Stimulated activated CD4-positive, alpha-beta T cell treated with anti-CD3 and anti-CD28 coated beads, Interleukin-2, amount 100 ng/mL, for 48 hours (primary cell): ENCODE data around the gene PTPN3.
"Not testable (repeated sequence)": the region's sequence is repeated elsewhere in the genome, so short reads cannot be mapped to it uniquely, and the experiment has no call there.

Experiments used
- DNase-seq, 2 donors: peaks; one replicate each; pipeline ENCODE4 v3.0.0-alpha.2; 2020

Gene PTPN3

GRCh38 chr9:109383356-109383755, 114.8 kb downstream of the PTPN3 start:
- no peak for DNase-seq

GRCh38 chr9:109382585-109382984, 115.5 kb downstream of the PTPN3 start:
- no peak for DNase-seq

- DNase-seq, result no peak
Observed at GRCh38 chr9:109382182-109382581, 115.9 kb downstream of the PTPN3 start.

DNA sequence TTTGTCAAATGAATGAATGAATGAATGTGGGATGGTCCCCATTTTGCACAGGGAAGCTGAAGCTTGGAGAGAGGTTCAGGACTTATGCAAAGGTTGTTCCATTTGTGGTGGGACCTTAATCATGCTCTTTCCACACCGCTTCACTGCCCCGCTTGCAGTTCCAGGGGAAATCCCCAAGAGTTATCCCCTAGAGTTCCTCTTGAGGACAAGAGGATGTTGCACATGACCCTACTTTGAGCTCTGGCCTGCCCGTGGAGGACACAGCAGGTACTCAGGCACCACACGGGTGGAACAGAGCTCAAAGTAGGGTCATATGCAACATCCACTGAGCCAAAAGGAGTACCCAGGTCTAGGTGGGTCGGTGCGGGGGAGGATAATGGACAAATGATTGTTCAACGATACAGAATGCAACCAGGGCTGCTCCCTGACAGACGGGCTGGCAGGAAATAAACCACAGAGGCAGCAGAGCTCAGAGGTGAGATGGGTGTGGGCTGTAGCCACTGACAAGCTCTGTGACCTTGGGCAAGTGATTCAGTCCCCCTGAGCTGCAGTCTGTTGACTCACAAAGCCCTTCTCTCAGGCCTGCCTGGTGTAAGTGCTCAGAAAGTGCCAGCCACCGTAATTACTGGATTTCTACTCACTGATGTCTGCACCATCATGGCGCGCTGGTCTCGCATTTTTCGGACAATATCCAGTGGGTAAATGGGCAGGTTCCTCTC, 116.9 kb downstream of the PTPN3 start:
- DNase-seq, result no peak

DNA sequence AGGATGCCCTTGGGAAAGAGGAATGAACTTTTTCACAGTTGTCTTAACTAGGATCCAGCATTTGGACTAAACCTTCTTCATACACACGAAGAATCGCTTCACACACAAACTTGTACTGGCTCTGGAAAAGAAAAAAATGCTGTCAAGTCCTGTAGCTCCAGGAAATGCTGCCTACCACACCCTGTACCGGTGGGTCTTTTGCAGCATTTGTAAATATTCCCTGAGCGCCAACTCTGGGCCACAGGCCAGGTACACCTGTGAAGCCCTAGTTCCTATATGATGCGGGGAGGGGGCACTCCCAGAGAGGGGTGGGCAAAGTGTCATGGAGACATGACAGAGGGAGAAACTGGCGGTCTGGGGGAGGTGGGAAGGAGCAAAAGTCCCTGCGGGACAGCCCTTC, 118.6 kb downstream of the PTPN3 start:
- no peak for DNase-seq

GRCh38 chr9:109378316-109378715, 119.8 kb downstream of the PTPN3 start:
- DNase-seq, result no peak

DNA sequence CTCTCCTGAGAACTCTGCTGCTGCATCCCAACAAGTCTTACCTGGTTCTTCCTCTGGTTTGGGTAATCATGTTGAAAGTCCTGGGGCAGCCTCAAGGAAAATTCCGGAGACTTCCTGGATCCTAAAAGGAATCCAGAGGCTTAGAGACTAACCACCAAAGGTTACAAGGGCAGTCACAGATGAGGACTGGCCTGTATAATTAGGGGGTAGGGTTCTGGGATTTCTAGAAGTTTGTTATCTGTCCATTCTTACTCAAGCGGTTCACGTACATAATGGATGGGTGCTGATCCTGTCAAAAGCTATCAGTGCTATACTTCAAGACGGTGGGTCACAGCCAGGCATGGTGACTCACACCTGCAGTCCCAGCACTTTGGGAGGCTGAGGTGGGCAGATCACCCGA, 125.9 kb downstream of the PTPN3 start:
- no peak for DNase-seq

DNA sequence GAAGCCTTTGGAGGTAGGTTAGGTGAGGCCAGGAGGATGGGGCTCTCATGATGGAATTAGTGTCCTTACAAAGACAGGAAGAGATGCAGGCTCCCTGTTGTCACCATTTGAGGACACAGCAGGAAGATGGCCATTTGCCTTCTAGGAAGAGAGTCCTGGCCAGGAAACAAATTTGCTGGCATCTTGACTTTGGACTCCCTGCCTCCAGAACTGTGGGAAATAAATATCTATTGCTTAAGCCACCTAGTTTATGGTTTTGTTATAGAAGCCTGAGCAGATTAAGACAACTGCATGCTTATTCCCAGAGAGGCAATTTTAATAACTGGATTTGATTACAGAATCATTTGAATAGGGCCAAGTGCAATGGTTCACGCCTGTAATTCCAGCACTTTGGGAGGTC, 126.7 kb downstream of the PTPN3 start:
- no peak for DNase-seq

GRCh38 chr9:109369285-109369684, 128.8 kb downstream of the PTPN3 start:
- no peak for DNase-seq

DNA sequence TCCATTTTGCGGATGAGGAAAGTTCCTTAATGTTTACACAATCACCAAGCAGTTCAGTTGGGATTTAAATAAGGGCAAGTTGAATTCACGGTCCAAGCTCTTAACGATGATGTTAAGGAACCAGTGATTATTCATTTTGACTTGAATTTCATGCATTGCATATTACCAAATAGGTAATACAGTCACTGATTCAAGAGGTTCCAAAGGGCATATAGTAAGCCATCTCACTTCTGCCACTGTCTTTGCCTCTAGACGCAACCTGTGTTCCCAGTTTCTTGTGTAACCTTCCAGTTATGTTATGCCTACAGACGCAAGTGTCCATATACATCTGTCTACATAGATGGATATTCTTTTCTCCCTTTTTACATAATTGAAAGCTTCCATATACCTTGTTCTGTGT, 137.3 kb downstream of the PTPN3 start:
- no peak for DNase-seq

DNA sequence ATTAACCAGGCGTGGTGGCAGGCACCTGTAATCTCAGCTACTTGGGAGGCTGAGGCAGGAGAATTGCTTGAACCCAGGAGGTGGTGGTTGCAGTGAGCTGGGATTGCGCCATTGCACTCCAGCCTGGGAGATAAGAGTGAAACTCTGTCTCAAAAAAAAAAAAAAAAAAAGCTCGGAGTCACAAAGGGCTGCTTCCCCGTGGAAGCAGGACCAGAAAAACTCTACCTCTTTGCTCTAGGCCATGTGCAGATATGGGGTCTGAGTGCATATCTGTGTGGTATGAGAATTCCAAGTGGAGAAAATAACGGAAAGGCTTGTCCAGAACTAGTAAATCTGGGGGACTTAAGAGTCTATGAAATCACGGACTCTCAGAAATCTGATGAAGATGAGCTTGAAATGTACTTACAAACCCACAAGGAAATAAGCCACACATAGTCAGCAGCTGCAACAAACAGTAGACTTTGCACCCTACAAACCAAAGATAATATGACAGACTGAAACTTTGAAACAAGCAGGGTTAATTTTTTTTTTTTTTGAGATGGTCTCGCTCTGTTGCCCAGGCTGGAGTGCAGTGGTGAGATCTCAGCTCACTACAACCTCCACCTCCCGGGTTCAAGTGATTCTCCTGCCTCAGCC, 139.0 kb downstream of the PTPN3 start:
- not testable (repeated sequence) for DNase-seq

DNA sequence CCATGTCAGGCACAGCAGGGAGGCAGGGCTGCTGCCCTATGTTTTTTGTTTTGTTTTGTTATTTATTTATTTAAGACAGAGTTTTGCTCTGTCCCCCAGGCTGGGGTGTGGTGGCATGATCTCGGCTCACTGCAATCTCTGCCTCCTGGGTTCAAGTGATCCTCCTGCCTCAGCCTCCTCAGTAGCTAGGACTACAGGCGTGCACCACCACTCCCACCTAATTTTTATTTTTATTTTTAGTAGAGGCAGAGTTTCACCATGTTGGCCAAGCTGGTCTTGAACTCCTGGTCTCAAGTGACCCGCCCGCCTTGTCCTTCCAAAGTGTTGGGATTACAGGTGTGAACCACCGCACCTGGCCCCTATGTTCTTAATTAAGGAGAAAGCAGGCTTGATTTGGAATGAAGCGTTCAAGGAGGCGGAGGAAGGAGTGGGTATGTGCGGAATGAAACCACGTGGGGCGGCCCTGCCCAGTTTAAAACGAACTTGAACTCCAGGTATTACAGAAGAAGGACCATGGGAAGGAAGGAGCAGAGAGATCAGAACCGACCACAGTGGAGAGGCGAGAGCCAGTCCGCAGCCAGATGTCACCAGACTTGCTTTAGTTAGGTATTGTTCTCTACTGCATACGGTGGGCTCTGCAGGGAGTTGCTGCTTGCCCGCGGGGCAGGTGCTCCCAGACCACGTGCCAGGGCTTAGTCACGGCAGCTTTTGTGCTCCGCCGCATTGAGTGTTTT, 142.4 kb downstream of the PTPN3 start:
- no peak for DNase-seq

DNA sequence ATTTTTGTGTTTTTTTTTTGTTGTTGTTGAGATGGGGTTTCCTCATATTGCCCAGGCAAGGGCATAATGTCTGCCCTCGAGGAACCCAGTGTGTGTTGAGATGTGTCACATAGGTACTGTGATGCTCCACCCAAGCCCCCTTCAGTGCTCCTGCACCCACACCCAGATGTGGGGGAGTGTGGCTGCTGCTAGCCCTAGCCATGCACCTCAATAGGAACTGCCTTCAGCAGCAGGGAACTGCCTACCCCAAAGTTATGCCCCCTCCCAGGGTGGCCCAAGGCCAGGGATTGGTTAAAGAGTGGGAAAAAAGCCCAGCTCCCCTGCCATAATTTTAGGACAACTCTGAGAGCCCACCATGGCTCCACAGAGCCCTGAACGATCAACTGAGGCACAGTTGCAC, 143.9 kb downstream of the PTPN3 start:
- DNase-seq, result no peak

DNA sequence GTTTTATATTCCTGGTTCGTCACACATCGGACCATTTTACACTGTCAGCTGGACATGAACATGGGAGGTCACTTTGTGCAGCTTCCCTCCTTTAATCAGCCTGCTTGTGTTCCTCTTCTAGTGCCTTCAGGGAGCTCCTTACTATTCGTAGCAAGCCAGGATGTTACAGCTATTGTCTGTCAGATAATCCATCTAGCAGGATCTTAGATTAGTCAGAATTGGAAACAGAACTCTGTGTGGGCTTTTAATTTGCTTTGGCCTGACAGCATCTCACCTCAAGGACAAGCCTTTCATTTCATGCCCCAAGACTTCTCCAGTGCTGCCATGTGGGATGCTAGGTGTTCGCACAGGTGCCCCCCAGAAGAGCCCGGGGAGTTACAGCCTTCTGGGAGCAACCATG, 147.1 kb downstream of the PTPN3 start:
- DNase-seq, result no peak

- DNase-seq, result no peak
Observed at GRCh38 chr9:109349421-109349846, 148.7 kb downstream of the PTPN3 start.

- DNase-seq, result no peak
Observed at GRCh38 chr9:109346904-109347303, 151.2 kb downstream of the PTPN3 start.

GRCh38 chr9:109344866-109345265, 153.2 kb downstream of the PTPN3 start:
- no peak for DNase-seq

DNA sequence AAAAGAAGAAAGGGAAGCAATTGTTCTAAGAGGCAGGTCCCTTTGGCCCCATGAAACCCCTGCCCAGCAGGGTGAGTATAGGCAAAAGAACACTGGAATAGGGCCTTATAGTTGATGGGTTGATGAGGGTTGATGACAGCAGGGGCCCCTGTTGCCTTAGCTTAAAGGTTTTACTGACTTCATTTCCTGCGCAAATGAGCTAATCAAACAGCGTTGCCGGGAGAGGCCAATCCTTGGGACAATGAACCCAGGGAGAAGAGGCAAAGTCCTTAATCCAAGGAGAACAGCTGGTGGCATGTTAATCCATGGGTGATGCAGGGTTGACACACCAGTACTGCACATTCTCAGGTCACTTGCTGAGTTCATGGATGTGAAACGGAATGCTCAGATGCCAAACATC, 155.2 kb downstream of the PTPN3 start:
- DNase-seq, result no peak

DNA sequence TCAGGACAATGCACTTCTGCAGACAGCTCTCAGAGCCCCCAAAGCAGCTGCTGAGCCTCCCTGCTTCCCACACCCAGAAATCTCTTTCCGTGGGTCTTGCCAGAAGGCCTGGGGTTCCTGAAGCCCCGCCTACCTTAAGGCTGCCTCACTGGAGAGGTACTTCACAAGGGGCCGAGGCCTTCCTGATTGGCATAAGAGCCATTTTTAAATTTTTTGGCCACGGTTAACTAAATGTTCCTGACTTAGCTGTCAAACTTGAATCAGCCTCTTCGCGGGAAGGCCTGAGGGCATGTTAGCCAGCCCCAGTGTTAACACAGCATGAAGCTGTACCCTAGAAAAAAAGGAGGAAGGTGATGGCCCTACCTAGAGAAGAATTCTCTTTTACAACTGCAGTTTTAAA, 156.5 kb downstream of the PTPN3 start:
- no peak for DNase-seq

DNA sequence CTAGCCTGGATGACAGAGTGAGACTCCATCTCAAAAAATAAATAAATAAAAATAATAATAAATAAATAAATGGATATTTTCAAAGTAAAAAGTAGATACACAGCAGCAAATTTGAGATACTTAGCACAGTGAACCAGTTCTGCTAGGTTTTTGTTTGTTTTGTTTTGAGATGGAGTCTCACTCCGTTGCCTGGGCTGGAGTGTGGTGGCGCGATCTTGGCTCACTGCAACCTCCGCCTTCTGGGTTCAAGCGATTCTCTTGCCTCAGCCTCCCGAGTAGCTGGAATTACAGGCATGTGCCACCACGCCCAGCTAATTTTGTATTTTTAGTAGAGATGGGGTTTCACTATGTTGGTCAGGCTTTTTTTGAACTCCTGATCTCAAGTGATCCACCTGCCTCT, 157.1 kb downstream of the PTPN3 start:
- DNase-seq, result not testable (repeated sequence)

GRCh38 chr9:109336409-109336808, 161.7 kb downstream of the PTPN3 start:
- DNase-seq, result no peak

GRCh38 chr9:109335929-109336328, 162.2 kb downstream of the PTPN3 start:
- no peak for DNase-seq

- DNase-seq, result no peak
Observed at GRCh38 chr9:109335121-109335520, 163.0 kb downstream of the PTPN3 start.

- no peak for DNase-seq
Observed at GRCh38 chr9:109331353-109331752, 166.8 kb downstream of the PTPN3 start.
